DMS53 treated with DMSO at 0.1 percent for 48 hours (cell line): ENCODE results near the gene TTR.

Source experiments
- DNase-seq: peaks from one replicate; lab custom pipeline; 2025; ENCODE audit not compliant: unreplicated experiment; lab: John Stamatoyannopoulos, UW

TTR gene

DNA sequence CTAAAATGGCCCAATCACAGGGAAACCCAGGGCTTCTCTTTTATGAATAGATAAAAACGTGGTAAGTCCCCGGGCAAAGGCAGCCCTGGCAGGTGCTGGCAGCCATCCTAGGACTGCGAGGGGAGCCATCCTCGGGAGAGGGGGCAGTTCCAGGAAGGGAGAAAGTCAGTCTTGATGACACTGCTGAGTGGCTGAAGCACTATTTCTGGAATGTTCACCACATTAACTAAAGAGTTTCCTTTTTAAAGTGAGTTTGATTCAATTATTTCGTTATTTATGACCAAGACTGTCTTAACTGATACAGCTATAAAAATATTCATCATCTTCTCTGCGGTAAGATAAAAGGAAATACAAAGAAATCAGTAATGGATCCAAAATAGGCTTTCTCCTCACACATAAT is 20.4 kb downstream of the TTR start:
- no peak for DNase-seq

DNA sequence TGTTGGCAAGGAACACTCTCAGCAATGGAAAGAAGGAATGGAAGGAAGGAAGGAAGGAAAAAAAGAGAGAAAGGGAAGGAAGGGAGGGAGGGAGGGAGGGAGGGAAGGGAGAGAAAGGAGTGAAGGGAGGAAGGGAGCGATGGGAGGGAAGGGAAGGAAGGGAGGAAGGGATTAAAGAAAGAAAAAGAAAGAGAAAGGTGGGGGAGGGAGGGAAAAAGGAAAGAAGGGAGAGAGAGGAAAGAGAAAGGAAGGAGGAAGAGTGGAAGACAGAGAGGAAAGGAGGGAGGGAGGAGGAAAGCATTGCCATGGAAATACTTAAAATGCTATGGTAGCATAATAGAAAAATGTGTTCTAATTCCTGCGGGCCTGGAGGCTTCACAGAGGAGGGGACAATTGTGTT is 22.4 kb downstream of the TTR start:
- DNase-seq = no peak

DNA sequence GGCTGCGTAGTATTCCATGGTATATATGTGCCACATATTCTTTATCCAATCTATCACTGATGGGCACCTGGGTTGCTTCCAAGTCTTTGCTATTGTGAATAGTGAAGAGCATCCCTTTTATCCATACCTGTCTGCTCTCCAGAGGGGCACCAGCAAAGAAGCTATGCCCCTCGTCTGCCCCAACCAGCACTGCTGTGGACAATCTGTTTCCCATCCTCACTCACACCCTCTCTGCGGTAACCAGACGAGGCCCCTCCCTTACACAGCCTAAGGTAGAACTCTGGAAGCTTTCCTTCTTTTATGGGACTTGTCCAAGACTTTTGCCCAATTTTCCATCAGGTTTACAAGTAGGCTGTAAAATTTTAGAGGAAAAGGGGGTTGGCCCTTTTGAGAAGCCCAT is 24.9 kb downstream of the TTR start:
- no peak for DNase-seq

DNA sequence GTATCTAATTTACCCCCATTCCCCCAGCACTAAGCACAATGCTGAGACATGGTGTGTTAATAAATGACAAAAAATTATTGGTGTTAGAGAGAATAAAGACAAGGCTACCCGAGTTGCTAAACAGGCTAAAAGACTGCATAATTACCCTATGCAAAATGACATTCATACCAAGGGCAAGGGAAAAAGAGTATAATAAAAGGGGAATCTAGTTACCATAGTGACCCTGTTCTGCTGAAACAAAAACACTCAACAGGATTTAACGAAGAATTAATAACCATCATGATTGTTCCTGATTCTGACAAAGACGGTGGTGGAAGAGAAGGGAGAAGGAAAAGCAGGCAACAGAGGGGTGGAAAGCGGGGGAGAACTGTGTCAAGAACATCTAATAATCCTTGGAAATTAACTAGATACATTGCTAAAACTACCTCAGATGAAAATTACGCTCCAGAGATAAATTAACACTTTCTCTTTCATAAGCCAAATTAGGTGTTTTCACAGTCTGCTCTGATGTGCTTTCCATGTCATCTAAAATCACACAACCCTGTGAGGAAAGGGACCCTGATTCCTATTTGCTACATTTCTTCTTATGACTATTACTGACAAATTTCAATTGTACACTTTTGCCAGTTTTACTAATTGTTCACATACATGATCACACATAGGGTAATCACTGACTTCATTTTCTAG is 25.5 kb downstream of the TTR start:
- no peak for DNase-seq

DNA sequence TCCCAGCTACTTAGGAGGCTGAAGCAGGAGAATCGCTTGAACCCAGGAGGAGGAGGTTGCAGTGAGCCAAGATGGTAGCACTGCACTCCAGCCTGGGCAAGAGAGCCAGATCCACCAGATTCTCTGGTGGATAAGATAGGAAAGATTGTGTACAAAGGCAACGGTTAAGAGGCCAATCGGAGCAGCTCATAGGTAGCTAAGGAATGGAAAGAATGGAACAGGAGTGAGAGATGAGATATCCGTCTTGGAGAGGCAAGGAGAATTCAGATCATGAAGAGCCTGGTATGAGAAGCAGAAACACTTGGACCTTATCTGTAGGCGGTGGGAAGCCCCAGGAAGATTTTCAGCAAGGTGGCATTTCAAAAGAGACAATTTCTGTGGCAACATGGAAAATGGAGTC is 27.1 kb downstream of the TTR start:
- DNase-seq = no peak

DNA sequence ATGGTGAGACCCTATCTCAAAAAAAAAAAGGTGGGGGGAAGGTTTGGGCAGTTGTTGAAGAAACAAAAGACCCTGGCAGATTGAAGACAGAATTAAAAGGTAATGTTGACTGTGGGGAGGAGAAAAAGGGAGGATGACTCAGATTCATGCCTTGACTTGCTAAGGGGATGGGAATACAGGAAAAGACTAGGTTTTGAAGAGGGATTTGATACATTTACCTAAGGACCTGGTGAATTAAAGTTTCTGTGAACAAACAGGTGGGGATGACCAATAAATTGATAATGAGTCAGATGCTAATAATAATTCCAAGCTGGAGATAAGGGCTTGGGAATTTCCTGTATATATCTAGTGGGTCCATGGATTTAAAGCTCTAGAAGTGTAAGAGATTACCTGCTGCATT is 27.6 kb downstream of the TTR start:
- DNase-seq = no peak

DNA sequence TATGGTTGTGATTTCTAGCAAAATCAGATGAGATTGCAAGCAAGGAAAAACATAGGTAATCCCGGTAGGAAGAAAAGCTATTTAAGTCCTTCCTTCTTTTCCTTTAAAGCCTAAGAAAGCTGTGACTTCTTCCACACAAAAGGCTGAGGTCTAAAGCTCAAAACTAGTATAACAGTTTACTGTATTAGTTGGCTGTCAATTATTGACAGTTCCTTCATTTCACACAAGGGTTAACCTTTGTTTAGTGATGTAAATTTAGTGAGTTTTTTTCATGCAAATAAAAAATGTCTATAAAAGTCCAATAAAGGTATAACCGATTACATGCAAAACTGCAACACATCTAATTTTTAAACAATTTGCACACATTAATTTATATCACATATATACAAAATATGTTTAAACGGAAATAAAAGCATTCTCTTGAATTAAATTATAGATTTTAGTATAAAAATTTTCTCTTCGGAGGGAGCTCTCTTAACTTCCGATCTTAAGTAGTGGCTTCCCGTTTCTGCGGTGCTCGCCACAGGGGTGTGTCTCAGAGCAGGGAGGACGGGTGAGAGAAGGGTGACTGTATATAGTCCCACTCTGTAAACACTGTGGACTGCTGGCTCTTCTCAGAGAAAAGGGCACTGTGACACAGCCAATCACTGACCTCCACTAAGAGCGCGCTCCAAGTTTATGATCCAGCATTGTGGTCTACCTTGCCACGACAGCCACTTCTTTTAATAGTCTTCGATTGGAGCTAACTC is 33.4 kb downstream of the TTR start:
- no peak for DNase-seq

DNA sequence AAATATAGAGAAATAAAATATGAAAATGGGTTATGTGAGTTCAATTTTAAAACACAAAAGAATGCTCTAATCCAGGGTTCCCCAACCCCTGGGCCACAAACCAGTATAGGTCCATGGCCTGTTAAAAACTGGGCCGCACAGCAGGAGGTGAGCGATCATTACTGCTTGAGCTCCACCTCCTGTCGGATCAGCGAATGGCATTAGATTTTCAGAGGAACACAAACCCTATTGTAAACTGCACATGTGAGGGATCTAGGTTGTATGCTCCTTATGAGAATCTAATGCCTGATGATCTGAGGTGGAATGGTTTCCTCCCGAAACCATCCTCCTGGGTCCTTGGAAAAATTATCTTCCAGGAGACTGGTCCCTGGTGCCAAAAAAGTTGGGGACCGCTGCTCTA is 34.7 kb downstream of the TTR start:
- DNase-seq = no peak

DNA sequence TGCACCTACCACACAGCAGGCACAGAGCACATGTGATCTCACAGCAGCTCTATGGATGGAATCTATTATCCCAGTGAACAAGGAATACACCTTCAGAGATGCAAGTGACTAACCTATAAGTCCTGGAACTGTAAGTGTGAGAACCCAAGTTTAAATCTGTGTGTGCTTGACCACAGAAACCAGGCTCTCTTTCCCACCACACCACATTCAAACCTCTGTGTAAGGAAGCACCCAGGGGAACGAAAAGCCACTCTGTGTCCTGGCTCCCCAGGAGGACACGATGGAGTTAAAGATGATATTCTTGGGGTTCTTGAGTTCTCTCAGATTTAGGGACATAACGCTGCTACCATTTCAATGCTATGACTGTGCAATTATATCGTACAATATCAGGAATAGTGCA is 38.9 kb downstream of the TTR start:
- no peak for DNase-seq

DNA sequence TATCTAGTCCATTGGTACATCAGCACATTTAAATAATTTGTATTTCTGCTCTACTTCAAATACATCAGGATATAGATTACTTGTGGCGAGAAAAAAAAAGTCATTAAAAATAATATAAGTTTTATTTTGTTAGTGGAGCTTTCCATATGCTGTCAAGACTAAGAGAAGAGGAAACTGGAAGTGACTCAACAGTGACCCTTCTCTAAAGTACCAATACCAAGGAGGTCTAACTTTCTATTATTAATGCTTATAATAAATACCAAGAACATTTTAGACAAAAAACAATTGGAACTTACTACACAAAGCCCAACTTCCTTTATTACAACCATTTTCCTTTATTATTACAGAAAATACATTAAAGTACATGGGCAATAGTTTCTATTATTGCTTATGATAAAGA is 39.8 kb downstream of the TTR start:
- DNase-seq = no peak

DNA sequence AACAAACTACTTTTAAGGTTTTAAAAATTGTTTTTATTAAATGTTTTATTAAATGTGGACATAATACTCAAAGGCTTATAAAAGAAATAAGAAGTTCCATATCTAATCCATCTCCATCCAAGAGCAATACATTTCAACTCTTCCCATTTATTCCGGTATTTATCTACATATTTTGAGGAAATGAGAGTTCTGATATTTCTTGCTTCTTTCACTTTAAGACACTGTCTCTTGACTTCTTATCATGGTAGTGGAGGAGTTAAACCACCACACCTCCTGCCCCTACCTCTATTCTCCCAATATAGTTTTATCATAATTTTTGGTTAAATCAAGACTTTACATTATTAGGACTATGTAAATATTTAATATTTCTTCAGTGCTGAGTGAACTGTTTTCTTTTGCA is 40.7 kb downstream of the TTR start:
- DNase-seq = no peak

DNA sequence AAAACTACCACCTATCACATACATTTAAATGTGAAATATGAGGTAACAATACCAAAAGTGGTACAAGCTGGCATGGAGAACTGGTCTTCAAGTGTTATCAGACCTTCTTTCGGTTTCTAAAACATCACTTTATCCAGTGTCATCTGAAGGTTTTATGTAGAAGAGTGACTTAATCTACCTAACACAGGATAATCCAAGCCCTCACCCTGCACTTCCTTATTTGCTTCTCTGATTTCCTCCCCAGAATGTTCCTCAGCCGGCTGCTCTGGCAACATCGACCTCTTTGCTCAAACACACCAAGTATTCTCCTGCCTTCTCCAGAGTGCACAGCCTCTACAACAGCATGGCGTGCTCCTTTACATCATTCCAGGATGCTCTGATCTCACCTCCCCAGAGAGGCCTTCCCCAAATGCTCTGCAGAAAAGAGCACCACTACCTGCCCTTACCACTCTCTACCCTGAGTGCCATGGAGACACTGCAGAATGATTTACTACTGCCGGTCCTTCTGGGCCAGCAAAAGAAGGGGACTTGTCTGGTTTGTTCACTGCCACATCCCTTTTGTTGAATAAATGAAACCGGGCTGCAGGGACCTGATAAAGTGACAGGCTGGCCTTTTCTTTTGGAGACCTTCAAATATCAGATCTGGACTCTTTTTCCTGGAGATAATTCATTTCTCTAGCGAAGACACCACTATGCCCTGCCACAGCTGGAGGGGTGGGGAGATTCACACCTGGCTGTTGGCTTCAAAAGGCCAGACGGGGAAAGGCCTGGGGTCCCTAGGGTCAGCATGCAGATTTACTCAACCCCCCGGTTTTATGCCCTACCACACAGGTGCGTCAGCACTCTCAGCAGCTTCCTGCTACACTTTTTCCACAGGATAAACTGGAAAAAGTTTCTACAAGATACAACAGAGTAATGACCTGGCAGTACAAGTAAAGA is 42.0 kb downstream of the TTR start:
- no peak for DNase-seq

DNA sequence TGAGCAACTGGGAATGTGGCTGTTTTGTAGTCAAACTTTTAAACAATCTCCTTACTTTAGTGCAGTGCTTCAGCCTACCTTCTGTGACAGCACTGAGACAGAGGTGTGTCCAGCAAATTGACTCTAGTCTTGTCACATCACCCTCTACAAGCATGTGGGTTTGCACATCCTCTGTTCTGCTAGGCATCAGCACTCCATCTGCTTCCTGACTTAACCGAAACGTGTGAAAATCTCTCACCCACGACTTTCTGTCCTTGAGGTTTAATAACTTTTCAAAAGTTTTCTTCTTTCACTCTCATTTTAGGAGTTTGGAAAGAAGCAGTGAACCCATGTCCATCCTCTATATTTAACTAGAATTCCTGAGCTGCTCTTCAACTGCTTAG is 42.6 kb downstream of the TTR start:
- DNase-seq = no peak

DNA sequence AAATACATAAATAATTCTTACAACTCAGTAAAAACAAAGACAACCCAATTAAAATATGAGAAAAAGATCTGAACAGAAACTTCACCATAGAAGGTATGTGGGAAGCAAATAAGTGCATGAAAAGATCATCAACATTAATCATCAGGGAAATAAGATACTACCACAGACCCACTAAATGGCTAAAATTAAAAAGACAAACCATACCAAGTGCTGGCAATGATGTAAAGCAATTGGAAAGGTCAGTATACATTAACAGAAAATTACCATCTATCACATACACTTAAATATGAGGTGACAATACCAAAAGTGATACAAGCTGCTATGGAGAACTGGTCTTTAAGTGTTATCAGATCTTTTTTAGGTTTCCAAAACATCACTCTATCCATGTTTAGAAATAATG is 44.7 kb downstream of the TTR start:
- DNase-seq = no peak

DNA sequence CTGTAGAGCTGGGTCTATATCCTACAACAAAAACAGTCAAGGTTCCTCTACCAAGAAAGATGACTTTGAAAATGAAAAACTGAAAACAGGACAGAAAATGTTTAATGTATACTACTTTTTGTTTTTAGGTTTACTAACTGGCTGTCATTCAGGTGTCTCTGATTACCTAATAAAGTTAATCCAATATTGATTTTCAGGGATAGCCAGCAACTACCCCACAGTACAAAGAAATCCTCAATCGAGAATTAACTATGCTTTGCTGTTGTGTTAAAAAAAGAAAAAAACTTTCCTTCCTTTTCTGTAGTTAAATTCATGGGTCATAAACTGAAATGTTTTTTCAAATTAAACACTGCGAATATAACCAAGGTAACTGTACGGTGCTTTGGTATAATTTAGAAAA is 45.8 kb downstream of the TTR start:
- DNase-seq = no peak

DNA sequence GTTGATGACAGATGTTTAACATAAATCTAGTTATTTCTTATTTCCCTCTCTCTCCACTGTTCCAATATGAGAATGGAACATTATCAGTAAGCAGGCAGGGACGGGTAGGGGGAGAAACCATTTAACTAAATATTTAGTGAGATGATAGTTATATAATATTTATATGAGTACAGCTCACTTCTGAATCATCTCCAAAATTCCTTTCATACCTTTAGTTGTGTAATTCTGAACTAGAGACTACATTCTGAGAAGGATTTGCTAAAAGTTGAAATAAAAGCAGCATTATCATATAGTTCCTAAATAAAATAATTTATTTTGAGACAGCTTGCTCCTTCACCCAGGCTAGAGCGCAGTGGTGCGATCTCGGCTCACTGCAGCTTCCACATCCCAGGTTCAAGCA is 51.3 kb downstream of the TTR start:
- no peak for DNase-seq

DNA sequence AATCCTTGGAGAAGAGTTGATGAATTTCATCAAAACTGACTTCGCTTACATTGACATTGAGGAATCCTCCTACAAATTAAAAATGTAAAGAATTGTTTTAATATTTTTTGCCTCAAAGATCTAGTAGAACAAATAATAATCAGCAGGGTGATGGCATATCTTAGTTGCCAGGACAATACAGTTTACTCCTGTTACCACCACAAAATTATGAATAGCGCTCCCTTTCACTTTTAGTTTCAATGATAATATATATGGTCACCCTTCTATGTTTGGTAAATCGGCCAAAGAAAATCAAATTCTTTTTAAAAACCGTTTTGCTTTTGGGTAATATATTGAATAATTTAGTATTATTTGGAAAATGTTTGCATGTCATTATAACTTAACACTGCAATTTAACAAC is 53.7 kb downstream of the TTR start:
- no peak for DNase-seq

DNA sequence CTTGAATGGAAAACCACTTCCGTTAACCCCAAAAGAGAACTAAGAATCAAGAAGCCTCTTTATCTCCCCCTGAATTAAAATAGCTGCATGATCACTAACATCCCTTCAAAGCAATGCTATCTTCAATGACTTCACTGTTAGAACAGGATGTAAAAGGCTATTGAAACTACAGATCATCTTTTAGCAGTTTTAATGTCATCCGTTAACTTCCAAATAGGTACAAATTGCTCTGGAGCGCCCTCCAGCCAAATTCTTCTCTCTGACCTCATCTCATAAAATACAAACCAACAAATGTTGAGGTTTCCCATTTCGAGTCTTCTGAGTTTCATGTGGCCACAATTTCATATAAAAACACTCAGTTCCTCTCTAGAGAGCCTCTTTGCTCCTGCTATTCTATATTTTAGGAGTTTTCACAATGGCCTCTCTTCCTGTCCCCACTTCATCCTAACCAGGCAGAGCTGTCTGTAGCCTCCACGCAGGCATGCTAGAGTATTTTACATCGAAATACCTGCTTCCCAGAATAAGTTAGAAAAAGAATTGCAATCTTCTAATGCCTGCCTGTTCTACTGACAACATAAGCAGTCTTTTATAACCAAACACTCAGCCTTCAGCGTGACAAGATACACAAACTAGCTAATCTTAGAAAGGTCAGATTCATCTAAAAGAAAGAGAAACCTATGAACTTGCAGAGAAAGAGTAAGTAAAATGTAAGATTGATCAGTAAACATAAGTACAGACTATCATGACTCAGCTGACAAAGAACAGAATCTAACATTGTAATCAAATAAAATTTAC is 54.9 kb downstream of the TTR start:
- DNase-seq = no peak

DNA sequence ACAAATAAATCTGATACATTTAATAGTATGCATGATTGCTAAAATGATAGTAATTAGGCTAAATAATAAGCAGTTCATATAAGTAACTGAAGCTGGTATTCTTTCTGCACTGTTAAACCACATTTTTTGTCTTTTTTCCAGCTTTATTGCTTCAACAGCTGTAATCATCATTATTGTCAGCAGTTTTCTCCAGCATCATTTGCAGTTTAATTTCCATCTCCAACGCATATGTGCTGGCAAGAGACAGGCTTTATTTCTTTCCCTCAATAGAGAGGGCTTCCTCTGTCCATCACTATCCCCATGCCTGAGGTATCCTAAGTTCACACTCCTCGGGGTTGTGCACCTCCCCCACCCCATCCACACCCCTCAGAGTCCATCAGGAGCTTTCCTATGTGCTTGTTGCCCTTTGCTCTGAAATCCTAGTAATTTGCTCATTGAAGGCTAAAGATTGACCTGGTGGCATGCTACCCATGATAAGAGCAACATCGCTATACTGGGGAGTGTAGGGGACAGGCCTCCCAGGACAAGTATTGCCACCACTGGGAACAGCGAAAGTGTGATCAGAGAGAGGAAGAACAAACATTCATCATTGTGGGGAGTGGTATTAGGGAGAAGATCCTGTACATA is 55.6 kb downstream of the TTR start:
- no peak for DNase-seq
